ENCODE data around the gene CCR1. TPM values are rescaled to one million over a fixed set of nuclear protein-coding genes. Genes with fewer than 3 reads are reported as not detected.
"Not testable (repeated sequence)": the region's sequence is repeated elsewhere in the genome, so short reads cannot be mapped to it uniquely, and the experiment has no call there.

Gene CCR1
- total RNA-seq, 4 donors from 2014 or later: 4.0 to 25.2 (median 8.6) TPM

- Histone ChIP-seq H3K4me3 (no peak overlapping the region), H3K27me3 (no peaks in the 10 kb centered on the region), H3K4me1 (no peaks in the 10 kb centered on the region), H3K27ac (no peak overlapping the region), H3K36me3 (no peaks in the 10 kb centered on the region), H3K9me3 (peaks cover 0 to 3% (median 0%) of the 10 kb centered on the region in 4 donors)
- TF ChIP-seq, protein P1, sequence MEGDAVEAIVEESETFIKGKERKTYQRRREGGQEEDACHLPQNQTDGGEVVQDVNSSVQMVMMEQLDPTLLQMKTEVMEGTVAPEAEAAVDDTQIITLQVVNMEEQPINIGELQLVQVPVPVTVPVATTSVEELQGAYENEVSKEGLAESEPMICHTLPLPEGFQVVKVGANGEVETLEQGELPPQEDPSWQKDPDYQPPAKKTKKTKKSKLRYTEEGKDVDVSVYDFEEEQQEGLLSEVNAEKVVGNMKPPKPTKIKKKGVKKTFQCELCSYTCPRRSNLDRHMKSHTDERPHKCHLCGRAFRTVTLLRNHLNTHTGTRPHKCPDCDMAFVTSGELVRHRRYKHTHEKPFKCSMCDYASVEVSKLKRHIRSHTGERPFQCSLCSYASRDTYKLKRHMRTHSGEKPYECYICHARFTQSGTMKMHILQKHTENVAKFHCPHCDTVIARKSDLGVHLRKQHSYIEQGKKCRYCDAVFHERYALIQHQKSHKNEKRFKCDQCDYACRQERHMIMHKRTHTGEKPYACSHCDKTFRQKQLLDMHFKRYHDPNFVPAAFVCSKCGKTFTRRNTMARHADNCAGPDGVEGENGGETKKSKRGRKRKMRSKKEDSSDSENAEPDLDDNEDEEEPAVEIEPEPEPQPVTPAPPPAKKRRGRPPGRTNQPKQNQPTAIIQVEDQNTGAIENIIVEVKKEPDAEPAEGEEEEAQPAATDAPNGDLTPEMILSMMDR (IDR thresholded peaks at IDR 0.05): no peak
- TF ChIP-seq EP300 (IDR thresholded peaks at IDR 0.05): no peak
- TF ChIP-seq POLR2A (IDR thresholded peaks at IDR 0.05): no peak
- DNase-seq (ENCODE audit: low spot score in 2 of 2): no peak
- WGBS, 2 donors: 60 to 69% methylated on average over 5 of the region's 5 CpGs
These were observed 24.8 kb downstream of the CCR1 start for GRCh38 chr3:46183330-46183729.

- Histone ChIP-seq H3K27me3 (no peaks in the 10 kb centered on the region), H3K36me3 (no peaks in the 10 kb centered on the region), H3K4me3 (no peak overlapping the region), H3K4me1 (no peaks in the 10 kb centered on the region), H3K9me3 (peaks cover 0 to 15% (median 3%) of the 10 kb centered on the region in 4 donors), H3K27ac (no peak overlapping the region)
- TF ChIP-seq EP300 (IDR thresholded peaks at IDR 0.05) (no peak), POLR2A (IDR thresholded peaks at IDR 0.05) (no peak)
- TF ChIP-seq, protein P1 (IDR thresholded peaks at IDR 0.05): no peak
- no peak for DNase-seq (ENCODE audit: low spot score in 2 of 2)
- WGBS, 2 donors: 73 to 90% methylated on average over 2 of the region's 2 CpGs
These were observed 39.3 kb downstream of the CCR1 start for GRCh38 chr3:46168583-46169345.

DNA sequence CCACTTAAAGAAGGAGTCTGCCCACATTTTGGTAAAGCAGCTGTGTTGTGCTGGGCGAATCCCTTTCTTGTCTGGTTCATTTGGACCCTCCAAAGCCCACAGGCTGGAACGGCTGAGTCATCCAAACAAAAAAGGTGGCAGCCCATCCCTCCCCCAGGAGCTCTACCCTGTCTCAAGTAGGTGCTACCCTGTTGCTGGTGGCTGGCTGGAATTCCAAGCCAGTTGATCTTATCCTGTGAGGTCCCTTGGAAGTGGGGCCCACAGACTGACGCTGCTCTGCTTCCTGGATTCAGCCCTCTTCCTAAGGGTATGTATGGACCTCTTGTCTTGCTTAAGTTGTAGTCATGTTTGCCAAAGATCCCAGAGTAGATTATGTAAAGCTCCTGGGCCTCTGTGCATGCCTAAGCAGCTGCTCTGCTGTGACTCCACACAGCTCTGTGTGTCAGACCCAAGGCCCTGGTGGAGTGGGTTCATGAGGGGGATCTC is 44.5 kb downstream of the CCR1 start:
- no peaks in the 10 kb centered on the region for H3K4me1 ChIP-seq
- WGBS, 2 donors: 62 to 92% methylated on average over 3 of the region's 3 CpGs
- no peak overlapping the region for H3K27ac ChIP-seq

GRCh38 chr3:46162975-46163555 is 45.0 kb downstream of the CCR1 start:
- DNase-seq (ENCODE audit: low spot score in 2 of 2): no peak
- 86 to 95% methylated on average over 3 to 4 of the region's 4 CpGs for WGBS, 2 donors
- no peak overlapping the region for H3K27ac ChIP-seq

More for the DNA sequence above, 44.5 kb downstream of the CCR1 start:
- no peak overlapping the region for H3K4me3 ChIP-seq
- no peak for DNase-seq (ENCODE audit: low spot score in 2 of 2)
- H3K9me3 ChIP-seq: peaks cover 0 to 15% (median 3%) of the 10 kb centered on the region in 4 donors
- TF ChIP-seq, protein P1 (IDR thresholded peaks at IDR 0.05): no peak
- TF ChIP-seq EP300 (IDR thresholded peaks at IDR 0.05) (no peak), POLR2A (IDR thresholded peaks at IDR 0.05) (no peak)
- no peaks in the 10 kb centered on the region for H3K36me3 ChIP-seq
- H3K27me3 ChIP-seq: no peaks in the 10 kb centered on the region

GRCh38 chr3:46157685-46158084 is 50.4 kb downstream of the CCR1 start:
- H3K27me3 ChIP-seq; H3K36me3 ChIP-seq; H3K27ac ChIP-seq; DNase-seq (ENCODE audit: low spot score in 2 of 2); H3K4me3 ChIP-seq; H3K4me1 ChIP-seq: not testable (repeated sequence)
- 53 to 59% methylated on average over 1 of the region's 1 CpG for WGBS, 2 donors
- peaks cover 0 to 15% (median 0%) of the 10 kb centered on the region in 4 donors for H3K9me3 ChIP-seq

More at GRCh38 chr3:46162975-46163555, 45.0 kb downstream of the CCR1 start:
- Histone ChIP-seq H3K4me1 (no peaks in the 10 kb centered on the region), H3K27me3 (no peaks in the 10 kb centered on the region), H3K9me3 (peaks cover 0 to 14% (median 3%) of the 10 kb centered on the region in 4 donors), H3K36me3 (no peaks in the 10 kb centered on the region), H3K4me3 (no peak overlapping the region)
- TF ChIP-seq EP300 (IDR thresholded peaks at IDR 0.05) (no peak), POLR2A (IDR thresholded peaks at IDR 0.05) (no peak)
- TF ChIP-seq, protein P1 (IDR thresholded peaks at IDR 0.05): no peak
